ENCODE measurements around the gene HDDC2.
A peak's percentile ranks its signal among the peaks of the same experiment; 100 is the strongest.

The HDDC2 gene, protein sequence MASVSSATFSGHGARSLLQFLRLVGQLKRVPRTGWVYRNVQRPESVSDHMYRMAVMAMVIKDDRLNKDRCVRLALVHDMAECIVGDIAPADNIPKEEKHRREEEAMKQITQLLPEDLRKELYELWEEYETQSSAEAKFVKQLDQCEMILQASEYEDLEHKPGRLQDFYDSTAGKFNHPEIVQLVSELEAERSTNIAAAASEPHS

DNA sequence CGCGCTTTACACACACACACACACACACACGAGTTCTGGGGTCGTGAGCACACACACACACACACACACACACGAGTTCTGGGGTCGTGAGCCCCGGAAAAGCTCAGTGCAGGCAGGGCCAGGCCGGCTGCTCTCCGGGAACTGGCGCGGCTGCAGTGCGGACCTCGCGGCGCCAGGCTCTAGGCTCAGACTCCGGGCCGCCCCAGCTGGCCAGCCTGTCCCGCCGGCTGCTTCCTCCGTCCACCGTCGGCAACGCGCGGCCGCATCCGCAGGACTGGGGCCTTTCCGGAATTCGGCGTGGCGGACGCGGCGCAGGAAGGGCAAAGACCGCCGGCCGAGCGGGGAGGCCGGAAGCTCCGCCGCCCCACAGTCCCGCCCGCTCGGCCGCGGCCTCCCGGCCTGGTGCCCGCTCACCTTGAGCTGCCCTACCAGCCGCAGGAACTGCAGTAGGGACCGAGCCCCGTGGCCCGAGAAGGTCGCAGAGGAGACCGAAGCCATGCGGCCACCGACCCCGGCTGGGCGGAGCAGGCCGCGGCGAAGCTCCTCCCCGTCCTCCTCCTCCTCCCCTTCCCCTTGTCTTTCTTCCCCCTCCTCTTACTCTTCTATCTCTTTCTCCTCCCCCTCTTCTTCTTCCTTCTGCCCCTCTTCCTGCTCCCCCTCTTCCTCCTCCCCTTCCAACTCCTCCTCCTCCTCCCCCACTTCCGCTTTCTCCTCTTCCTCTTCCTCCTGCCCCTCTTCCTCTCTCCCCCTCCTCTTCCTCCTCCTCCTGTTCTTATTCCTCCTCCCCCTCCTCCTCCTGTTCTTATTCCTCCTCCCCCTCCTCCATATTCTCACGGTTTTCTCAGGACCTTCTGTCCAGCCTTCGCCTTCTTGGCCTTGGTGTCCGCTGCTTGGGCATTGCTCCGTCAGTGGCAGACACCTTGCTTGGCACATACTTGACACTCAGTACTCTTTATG, at the start of gene HDDC2:
Gene HDDC2 (minus strand): TSS at position 533 of the 957 bp plus-strand sequence. CDS start 35 bp downstream, at position 498.
- DNase-seq: peak; percentile 56

DNA sequence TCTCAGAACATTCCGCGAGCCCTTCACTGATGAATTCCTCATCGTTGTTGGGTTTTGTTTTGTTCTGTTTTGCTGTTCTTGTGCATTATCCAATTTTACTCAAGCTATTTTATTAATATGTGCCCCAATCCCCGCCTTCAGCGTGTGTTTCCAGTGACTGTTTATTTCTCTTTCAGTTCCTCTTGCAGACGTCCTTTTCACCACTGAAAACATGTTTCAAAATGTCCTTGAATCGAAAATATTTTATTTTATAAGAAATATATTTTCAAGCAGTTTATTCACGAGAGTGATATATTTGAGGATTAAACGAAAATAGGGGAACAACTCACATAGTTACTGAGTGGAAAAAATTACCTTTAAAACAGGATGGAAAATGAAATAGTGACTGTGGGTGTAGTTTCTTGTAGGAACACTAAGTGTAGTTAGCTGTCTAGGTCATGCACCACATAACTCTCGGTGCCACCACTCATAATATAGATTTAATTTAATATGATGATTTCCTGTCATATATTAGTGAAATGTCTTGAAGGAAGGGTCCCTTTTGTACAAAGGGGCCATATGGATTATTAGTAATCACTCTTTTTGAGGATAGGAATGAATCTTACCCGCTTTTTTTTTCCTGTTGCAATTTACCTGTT, 45.3 kb upstream of the HDDC2 start:
- no peak for DNase-seq

DNA sequence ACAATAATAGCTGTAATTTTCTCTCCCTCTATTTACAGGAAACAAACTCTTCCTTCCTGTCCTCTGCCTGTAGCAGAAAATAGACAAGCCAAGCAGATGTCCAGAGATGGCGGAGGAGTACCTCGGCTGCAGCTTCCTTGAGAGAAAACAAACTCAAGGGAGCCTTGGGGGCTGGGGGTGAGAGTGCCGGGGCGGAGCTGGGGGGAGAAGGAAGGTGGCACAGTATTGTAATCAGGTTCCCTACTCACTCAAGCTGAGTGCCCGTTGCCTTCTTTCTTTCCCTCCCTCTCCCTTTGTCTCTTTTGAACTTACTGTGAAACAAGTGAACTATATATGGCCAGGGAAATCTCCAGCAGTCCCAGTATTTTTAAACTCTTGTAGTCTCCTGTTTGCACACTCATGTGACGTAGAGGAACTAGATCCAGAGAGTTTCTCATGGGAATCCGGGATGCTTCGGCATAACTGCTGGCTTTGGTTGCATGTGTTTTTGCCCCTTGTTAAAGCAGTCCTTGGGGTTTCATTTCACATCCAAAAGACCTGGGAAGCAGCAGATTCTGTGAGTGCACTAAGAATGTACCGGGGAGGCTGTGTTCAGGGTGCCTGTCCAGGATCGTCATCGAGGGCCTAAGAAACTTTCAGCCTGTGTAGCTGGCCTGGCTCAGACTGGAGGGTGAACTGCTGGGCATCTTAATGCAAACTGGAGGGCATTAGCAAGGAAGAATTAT, 44.6 kb upstream of the HDDC2 start:
- no peak for DNase-seq

DNA sequence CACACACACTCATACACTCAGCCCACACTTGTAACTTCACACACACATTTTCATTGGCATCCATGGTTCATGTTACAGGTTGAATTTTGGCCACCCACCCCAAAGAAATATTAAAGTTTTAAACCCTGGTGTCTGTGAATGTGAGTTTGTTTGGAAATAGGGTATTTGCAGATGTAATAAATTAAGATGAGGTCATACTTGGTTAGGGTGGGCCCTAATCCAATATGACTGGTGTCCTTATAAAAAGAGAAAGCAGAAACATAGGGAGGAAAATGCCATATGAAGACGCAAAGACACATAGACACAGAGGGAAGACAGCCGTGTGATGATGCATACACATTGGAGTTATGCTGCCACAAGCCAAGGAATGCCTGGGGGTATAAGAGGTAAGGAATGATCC, 39.7 kb upstream of the HDDC2 start:
- DNase-seq: no peak

DNA sequence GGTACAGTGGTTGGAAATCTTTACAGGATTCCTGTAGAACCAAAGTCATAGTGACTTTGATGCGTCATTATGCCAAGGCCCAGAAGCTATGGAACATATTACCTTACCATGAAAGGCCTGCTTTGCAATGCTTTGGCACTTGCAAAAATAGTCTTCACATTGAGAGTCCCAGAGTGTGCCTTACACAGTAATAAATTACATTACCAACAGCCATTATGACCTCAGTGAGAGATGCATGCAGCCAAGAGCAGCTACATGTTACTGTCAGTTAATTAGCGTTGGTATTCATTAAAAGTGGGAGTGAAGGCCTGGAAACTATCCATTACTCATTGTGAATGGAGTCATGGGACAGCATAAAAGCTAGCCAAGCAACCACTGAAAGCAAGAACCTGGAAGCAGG, 39.2 kb upstream of the HDDC2 start:
- no peak for DNase-seq

DNA sequence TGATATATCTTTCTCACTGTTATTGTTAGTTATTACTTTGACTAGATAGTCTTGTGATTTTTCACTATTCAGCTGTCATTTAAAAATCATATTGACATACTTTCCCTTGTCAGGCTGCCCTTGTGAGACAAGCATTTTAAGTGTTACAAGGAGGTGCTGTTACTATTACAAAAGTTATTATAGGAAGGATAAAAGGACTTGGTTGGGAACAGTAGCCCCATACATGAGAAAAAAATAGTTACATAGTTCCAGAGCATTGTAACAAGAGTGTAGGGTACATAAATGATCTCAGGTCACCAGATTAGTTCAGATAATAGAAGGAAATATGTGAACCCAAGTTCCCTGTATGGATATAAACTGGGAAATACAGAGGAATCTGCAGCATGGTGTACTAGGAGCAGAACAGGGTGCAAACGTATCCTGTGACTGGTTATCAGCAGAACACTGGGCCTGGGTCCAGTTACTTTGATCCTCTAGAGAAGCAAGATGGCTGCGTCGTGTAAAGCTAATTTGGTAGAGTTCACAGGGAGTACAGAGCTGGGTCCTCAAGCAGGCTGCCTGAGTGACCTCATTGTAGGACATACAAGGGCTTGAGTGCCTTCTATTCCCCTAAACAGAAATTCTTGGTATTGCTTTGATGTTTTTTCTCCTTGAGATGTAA, 38.5 kb upstream of the HDDC2 start:
- DNase-seq: no peak

DNA sequence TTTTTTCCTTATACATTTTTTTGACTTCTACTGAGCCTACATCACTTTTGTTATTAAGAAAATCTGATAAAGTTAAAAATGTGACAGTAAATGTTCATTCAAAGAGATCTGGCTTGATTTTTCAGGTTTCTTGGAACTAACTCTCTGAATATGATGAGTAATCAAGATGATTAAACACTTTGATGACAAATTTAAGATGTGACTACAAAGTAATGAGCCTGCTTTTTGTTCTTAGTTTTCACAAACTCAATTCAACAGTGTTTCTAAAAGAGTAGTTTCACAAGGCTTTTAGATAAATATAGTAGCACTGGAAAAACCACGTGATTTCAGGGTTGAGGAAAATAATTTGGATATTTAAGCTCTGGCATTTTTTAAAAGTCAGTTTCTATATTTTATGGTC, 37.9 kb upstream of the HDDC2 start:
- DNase-seq: no peak

DNA sequence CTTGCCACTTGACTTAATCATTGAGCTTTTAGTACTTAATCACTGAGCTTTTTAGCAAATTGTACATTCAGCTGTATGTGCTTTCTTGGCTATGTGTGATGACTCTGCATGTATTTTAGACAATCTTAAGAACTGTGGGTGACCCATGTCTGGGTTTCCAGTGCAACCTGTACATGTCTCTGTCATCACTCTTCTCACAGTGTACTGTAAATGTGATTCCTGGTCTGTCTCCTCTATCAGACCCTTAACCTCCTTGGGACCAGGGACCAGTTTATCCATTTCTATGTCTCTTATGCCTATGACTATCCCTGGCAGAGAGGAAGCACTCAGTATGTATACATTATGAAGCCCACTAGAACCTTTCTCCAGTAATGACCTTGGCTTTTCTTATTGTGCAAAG, 36.6 kb upstream of the HDDC2 start:
- DNase-seq: no peak

DNA sequence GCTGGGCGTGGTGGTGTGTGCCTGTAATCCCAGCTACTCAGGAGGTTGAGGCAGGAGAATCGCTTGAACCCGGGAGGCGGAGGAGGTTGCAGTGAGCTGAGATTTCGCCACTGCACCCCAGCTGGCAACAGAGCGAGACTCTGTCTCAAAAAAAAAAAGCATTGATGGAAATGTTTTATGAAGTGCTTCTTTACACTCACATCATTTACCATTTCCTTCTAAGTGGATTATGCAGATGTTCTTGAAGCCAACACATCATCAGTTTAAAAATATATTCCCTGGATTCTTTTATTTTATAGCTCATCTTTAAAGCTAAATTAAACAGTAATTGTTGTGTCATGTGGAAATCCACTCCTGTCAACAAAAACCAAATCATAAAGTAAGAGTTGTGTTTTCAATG, 35.9 kb upstream of the HDDC2 start:
- DNase-seq: no peak

DNA sequence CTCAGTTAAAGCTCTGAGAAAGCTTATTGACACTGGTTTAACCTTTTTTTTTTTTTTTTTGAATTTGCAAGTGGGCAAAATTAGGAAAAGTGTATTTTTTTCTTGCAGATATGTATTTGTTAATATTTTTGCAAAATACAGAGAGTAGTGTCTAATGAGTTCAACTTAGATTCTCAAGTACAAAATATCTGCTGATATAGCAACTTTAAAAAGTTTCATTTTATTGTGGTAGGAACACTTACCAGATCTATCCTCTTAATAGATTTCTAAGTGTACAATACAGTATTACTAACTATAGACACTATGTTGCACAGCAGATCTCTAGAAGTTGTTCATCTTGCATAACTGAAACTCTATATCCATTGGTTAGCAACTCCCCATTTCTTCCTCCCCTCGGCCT, 30.9 kb upstream of the HDDC2 start:
- DNase-seq: no peak

DNA sequence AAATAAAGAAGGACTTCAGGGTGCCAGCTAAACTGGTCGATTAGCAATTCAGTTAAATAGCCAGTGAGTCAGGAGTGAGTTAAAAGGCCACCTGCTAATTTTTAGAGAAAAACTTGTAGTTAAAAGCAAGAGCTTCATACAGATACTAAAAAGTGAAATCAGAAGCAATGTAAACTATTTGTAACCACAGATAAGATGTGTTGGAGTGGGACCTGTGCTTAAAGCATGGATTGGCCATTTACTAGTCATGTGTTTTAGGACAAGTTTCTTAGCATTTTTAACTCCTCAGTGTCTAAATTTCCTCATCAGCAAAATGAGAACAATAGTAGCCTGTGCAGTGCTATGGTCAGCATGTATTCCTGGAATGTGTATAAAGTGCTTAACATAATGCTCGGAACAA, 23.8 kb upstream of the HDDC2 start:
- no peak for DNase-seq

DNA sequence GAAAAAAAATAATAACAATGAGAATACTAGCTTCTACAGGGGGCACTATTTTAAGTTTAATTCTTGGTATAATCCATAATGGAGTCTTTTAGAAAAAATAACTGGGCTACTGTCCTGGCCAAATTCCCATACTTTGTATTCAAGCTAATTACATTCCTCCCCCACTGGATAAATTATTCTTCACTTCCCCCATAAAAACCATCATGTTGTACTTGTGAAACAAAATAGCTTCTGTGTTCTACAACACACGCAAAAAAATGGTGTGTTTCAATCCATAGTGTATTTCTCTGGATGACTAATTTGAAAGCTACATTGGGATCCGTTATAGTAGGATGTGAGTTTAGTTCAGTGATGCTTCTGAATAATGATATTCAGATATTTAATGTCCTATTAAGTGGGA, 21.6 kb upstream of the HDDC2 start:
- DNase-seq: no peak

DNA sequence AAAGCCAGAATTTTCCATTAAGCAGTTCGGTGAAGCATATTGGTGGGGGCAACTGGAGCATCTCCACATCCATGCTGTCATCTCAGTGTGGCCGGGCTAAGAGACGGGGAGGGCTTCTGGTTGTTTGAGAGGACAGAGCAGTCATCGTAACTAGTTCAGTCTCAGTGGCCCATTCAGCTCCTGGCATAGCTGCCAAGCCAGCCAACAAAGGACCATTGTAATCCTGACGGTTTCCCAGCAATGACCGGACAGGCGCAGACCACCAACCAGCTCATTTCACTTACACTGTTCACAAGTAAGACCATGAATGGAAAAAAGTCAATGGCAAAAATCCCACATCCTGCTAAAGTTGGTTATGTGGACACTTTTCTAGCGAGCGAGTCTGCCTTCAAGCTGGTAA, 14.9 kb upstream of the HDDC2 start:
- no peak for DNase-seq

DNA sequence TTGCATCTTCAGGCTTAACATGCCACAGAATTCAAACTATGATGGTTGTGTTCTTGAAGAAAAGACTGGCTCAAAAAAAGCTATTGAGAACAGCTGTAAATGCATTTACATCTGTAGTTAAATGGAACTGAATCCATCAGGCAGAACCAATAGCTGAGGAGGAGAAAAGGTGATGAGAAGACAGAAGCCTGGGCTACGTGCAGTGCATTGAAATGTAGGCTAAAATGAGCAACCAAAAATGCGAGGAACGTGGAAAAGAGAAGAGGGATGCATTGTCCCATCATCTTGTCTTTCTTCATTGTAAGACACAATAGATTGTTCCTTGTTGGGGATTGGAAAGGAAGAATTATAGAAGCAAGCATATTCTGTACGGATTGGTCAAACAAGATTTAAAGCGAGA, 13.8 kb upstream of the HDDC2 start:
- DNase-seq: no peak

DNA sequence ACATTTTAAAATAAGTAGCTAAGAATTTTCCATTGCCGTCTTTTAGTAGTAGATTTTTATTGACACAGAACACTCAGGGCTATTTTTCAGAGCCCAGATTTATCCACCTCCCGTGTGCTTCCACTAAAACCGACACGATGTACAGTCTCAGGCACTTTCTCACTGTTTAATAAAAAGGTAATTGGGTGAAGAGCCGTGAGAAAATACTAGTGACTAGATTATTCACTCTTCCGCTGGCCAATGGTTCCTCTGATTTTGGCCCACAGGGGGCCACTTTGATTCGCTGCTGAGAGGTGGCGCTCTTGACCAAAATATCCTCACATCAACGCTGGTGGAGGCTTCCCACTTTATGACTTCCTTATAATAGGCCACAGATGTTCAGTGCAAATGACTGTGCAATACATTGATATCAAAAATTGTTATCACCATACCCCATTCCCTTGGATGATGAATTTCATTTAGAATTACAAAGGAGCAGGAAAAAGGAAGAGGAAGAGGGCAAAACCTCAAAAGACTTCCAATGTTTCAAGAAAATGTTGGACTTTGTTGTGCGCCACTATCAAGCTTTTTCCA, 12.3 kb upstream of the HDDC2 start:
- peak; percentile 95 for DNase-seq

DNA sequence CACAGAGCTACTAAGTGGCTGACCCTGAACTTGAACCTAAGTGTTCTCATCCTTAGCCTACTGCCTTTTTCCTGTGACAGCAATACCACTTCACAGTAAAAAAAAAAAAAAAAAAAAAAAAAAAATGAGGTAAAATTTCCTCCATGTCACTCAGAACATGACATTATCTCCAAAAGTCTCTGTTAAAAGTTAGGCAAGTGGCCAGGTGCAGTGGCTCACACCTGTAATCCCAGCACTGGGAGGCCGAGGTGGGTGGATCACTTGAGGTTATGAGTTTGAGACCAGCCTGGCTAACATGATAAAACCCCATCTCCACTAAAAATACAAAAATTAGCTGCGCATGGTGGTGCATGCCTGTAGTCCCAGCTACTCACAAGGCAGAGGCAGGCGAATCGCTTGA, 11.2 kb upstream of the HDDC2 start:
- no peak for DNase-seq

DNA sequence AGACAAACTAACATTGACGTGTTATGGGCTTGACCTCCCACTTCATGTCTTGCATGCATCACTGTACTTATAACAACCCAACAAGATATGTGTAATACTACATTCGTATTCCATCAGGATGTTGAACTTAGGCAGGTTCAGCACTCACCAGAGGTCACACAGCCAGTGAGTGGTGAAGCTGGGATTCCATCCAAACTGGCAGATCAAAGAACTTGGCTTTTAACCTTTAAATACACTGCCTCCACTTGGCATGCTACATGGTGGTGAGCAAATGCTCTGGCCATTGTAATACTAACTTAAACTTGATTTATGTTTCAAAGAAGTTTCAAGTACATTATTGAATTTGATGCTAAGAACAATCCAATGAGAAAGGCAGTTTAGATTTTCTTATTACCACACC, 10.7 kb upstream of the HDDC2 start:
- DNase-seq: no peak

DNA sequence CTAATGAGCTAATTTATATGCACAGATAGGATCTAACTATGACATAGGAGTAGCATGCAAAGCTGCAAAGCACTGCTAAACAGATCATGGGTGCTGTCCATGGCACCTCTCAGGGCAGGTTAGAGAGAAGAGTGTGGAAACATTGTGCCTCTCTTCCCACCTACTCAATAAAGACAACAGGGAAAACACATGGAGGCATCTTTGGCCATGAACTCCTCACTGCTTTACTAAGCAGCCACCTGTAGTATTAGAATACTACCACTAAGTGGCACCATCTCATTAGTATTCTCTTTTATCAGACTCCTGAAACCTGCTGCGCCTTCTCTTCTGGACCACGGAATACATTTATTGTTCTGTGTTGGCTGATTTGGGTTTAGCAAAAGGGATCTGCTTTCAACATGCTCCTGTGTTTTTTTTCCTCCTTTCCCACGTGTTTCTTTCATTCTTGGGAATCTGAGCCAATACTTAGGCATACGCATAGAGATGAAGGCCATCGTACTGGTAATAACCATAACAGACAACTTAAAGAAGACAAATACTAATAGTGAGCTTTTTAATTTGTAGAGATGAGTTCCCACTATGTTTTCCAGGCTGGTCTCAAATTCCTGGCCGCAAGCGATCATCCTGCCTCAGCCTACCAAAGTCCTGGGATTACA, 9.4 kb upstream of the HDDC2 start:
- DNase-seq: peak; percentile 99

DNA sequence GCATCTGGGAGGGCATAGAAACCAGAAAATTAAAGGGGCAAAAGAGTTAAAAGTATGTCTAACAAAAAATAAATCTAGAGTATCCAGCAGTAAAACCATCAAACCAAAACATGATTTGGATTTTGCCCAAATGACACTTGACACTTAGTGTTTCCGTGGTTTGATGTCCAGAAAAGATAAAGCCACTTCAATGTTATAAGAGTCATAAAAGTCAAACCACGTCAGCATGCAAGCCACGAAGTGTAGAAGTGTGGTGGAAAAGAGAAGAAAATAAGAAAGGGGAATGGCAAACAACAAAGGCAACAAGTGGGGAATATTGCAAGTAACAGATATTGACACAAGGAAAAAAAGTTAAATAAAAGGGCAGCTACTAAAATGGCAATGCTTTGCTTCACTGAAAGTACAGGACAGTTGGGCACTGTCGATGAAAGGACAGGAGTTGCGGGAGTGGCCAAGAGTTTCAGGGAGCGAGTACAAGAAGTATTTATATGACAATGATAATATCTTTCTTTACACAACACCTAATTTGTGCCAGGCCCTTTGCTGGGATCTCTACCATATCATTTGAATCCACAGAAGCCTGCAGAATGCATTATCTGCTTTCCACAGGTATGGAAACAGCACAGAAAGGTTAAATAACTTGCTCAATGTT, 6.3 kb upstream of the HDDC2 start:
- peak; percentile 72 for DNase-seq

DNA sequence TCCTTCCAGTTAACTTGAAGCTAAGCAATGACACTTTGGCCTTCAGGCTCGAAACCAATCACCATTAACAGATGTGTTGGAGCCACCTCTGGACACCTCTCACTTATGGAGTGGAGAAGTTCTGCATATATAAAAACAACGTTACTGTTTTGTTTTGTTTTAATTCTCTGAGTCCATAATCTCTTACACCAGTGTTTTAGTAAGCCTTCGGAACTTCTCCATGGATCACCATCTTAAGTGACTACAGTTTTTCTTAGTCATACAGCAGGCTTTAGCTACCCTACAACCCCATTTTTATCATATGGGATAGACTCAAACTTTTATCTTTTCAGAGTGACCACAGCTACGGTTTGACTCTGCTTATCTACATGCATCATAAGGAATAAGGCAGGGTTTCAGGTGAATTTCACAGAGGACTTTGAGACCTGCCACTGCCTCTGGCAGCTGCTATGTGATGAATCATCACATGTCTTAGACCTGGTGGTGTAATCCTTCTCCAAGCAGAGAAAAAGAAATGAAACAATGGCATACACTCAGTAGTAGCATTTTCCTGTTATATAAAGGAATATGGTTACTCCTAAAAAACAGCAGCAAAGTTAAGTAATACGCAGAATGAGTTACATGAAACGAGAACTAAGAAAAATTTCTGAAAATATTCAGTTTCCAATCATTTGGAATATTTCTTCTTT, 5.5 kb upstream of the HDDC2 start:
- no peak for DNase-seq

DNA sequence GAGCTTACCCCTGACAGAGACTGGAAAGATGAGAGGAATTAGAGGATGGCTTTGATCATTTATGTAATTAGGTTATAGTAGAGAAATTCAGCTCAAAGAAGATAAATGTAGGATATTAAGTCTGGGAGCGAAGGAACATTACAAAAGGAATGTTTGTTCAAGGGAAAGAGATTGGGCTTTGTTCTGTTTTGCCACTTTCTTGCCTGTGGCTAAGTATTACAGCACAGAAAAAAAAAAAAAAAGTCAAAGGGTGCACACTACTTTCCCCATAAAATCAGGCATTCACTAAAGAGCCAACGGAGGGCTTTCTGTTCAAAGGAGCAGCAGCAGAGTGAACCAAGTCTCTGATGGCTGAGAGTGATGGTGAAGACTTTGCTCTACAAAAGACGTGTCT, 5.0 kb upstream of the HDDC2 start:
- DNase-seq: no peak

All from NCI-H2029 treated with DMSO at 0.1 percent for 48 hours (cell line).